Lower lobe of right lung (tissue), 2 donors: ENCODE results near the gene ARHGAP10. TPM values are rescaled to one million over a fixed set of nuclear protein-coding genes. Genes with fewer than 3 reads are reported as not detected.

Experiments used
- ATAC-seq, 2 donors: fragments of 200-7000 bp; cut with Tn5 transposase; one replicate each; pipeline ENCODE4 v1.9.1; 2020 to 2022; ENCODE audit warnings: mild to moderate bottlenecking in 2 of 2, moderate library complexity in 2 of 2
- DNase-seq: peaks from one replicate; pipeline ENCODE4 v3.0.0-alpha.2; 2020
- H3K27ac ChIP-seq: fragments of 200-600 bp; one replicate; pipeline ENCODE4 v1.8.0; 2022
- H3K27me3 ChIP-seq: fragments of 200-600 bp; one replicate; pipeline ENCODE4 v1.8.0; 2022; ENCODE audit warnings: low read depth
- H3K36me3 ChIP-seq: fragments of 200-600 bp; one replicate; pipeline ENCODE4 v1.8.0; 2022; ENCODE audit warnings: mild to moderate bottlenecking
- H3K4me1 ChIP-seq: fragments of 200-600 bp; one replicate; pipeline ENCODE4 v1.8.0; 2022
- H3K4me3 ChIP-seq: fragments of 200-600 bp; one replicate; pipeline ENCODE4 v1.8.0; 2022; ENCODE audit warnings: mild to moderate bottlenecking
- H3K9me3 ChIP-seq: fragments of 200-600 bp; one replicate; pipeline ENCODE4 v1.8.0; 2022
- CTCF ChIP-seq: fragments of 200-600 bp; IDR thresholded peaks from one replicate; pipeline ENCODE4 v1.8.0; 2022; ENCODE audit warnings: antibody characterized with exemption, mild to moderate bottlenecking
- intact Hi-C: fragments of 100-400 bp; cut with DNase I; formaldehyde crosslinking; loops from one replicate; pipeline ENCODE4 v1.11.0; 2022
- total RNA-seq: library from RNA; stranded (reverse); fragmentation: NEBNext Ultra II Directional; extraction: Animal tissue kit (Norgen Biotek cat#: 25700); gene quantifications from one replicate; pipeline ENCODE4 v1.2.1, GENCODE V29; 2021
- donor health status: DM: no; HTN: yes; CAD: no; lungs with severe emphysema.

Gene ARHGAP10
- total RNA-seq, 1 donor from 2014 or later: 26.4 TPM

- intact Hi-C loops: no loop called here
- Histone ChIP-seq H3K27ac (no peak overlapping the region), H3K27me3 (no peaks in the 10 kb centered on the region), H3K9me3 (no peaks in the 10 kb centered on the region), H3K4me1 (peaks cover 54% of the 10 kb centered on the region), H3K4me3 (no peak overlapping the region), H3K36me3 (no peaks in the 10 kb centered on the region)
- ATAC-seq: no peak
- no peak for DNase-seq
- no peak for TF ChIP-seq CTCF
These were observed 81.4 kb downstream of the ARHGAP10 start for GRCh38 chr4:147813109-147813773.

- peaks cover 54% of the 10 kb centered on the region for H3K4me1 ChIP-seq
- no peaks in the 10 kb centered on the region for H3K27me3 ChIP-seq
- H3K36me3 ChIP-seq: no peaks in the 10 kb centered on the region
- no peak overlapping the region for H3K4me3 ChIP-seq
- no peak overlapping the region for H3K27ac ChIP-seq
- ATAC-seq: no peak
- no peak for DNase-seq
- intact Hi-C loops: no loop called here
- TF ChIP-seq CTCF: no peak
- H3K9me3 ChIP-seq: no peaks in the 10 kb centered on the region
These were observed 82.1 kb downstream of the ARHGAP10 start for GRCh38 chr4:147813973-147814372.

GRCh38 chr4:147814376-147814775 is 82.5 kb downstream of the ARHGAP10 start:
- no peaks in the 10 kb centered on the region for H3K9me3 ChIP-seq
- H3K36me3 ChIP-seq: no peaks in the 10 kb centered on the region
- ATAC-seq (no peak), DNase-seq (no peak)
- no peak overlapping the region for H3K27ac ChIP-seq
- H3K4me1 ChIP-seq: peaks cover 54% of the 10 kb centered on the region
- no peak for TF ChIP-seq CTCF
- intact Hi-C loops: no loop called here
- no peaks in the 10 kb centered on the region for H3K27me3 ChIP-seq
- H3K4me3 ChIP-seq: no peak overlapping the region

- DNase-seq (no peak), ATAC-seq (peak in 1 of 2 donors; percentile 32)
- H3K9me3 ChIP-seq: no peaks in the 10 kb centered on the region
- no peak for TF ChIP-seq CTCF
- no peaks in the 10 kb centered on the region for H3K27me3 ChIP-seq
- H3K4me3 ChIP-seq: no peak overlapping the region
- H3K36me3 ChIP-seq: no peaks in the 10 kb centered on the region
- H3K27ac ChIP-seq: peak overlapping the region; percentile 24
- peaks cover 54% of the 10 kb centered on the region for H3K4me1 ChIP-seq
- intact Hi-C loops: no loop called here
These were observed 83.9 kb downstream of the ARHGAP10 start for GRCh38 chr4:147815741-147816140.

- Histone ChIP-seq H3K4me1 (peaks cover 62% of the 10 kb centered on the region), H3K9me3 (no peaks in the 10 kb centered on the region), H3K4me3 (no peak overlapping the region), H3K27me3 (no peaks in the 10 kb centered on the region), H3K36me3 (no peaks in the 10 kb centered on the region), H3K27ac (no peak overlapping the region)
- TF ChIP-seq CTCF: no peak
- intact Hi-C loops: no loop called here
- ATAC-seq (peak in 1 of 2 donors; percentile 47), DNase-seq (no peak)
These were observed 84.7 kb downstream of the ARHGAP10 start for GRCh38 chr4:147816382-147817254.
